ENCODE results near the gene HS6ST3.

The HS6ST3 gene

GRCh38 chr13:96299235-96299634 is 209.3 kb downstream of the HS6ST3 start:
- DNase-seq (ENCODE audit: low spot score) = no peak
- in situ Hi-C loops (cut with MboI; ENCODE audit: low sequenced_read_pairs, unreplicated experiment) = no loop called here
- TF ChIP-seq, protein P1, sequence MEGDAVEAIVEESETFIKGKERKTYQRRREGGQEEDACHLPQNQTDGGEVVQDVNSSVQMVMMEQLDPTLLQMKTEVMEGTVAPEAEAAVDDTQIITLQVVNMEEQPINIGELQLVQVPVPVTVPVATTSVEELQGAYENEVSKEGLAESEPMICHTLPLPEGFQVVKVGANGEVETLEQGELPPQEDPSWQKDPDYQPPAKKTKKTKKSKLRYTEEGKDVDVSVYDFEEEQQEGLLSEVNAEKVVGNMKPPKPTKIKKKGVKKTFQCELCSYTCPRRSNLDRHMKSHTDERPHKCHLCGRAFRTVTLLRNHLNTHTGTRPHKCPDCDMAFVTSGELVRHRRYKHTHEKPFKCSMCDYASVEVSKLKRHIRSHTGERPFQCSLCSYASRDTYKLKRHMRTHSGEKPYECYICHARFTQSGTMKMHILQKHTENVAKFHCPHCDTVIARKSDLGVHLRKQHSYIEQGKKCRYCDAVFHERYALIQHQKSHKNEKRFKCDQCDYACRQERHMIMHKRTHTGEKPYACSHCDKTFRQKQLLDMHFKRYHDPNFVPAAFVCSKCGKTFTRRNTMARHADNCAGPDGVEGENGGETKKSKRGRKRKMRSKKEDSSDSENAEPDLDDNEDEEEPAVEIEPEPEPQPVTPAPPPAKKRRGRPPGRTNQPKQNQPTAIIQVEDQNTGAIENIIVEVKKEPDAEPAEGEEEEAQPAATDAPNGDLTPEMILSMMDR (IDR thresholded peaks at IDR 0.05; ENCODE audit: borderline replicate concordance, control extremely low read depth, extremely low read depth, insufficient read depth, missing control alignments) = no peak

- TF ChIP-seq, protein P1 (IDR thresholded peaks at IDR 0.05; ENCODE audit: borderline replicate concordance, control extremely low read depth, extremely low read depth, insufficient read depth, missing control alignments) = no peak
- in situ Hi-C loops (cut with MboI; ENCODE audit: low sequenced_read_pairs, unreplicated experiment) = no loop called here
- no peak for DNase-seq (ENCODE audit: low spot score)
Observed at GRCh38 chr13:96308568-96308967, 218.7 kb downstream of the HS6ST3 start.

GRCh38 chr13:96314974-96315373 is 225.1 kb downstream of the HS6ST3 start:
- in situ Hi-C loops (cut with MboI; ENCODE audit: low sequenced_read_pairs, unreplicated experiment) = no loop called here
- TF ChIP-seq, protein P1 (IDR thresholded peaks at IDR 0.05; ENCODE audit: borderline replicate concordance, control extremely low read depth, extremely low read depth, insufficient read depth, missing control alignments) = no peak
- DNase-seq (ENCODE audit: low spot score) = no peak

DNA sequence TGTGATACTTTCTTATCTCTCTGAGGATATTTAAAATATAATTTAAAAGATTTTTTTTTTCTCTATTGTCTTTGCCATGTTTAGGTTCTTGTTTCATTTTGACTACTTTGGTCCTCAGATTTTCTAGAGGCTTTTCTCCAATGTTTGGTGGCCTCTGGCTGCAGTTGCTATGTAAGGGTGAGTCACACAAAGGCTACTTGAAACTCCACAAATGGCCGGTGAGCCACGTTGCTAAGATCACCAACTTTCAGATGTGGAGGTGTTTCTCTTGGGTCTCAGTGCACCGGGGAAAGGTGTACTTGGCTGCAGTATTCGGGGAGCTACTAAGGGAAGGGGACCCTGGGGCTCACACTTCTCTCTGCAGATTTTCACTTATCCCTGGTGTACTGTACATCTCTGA is 248.1 kb downstream of the HS6ST3 start:
- peak; percentile 26 for DNase-seq (ENCODE audit: low spot score)
- in situ Hi-C loops (cut with MboI; ENCODE audit: low sequenced_read_pairs, unreplicated experiment) = no loop called here
- TF ChIP-seq, protein P1 (IDR thresholded peaks at IDR 0.05; ENCODE audit: borderline replicate concordance, control extremely low read depth, extremely low read depth, insufficient read depth, missing control alignments) = no peak

DNA sequence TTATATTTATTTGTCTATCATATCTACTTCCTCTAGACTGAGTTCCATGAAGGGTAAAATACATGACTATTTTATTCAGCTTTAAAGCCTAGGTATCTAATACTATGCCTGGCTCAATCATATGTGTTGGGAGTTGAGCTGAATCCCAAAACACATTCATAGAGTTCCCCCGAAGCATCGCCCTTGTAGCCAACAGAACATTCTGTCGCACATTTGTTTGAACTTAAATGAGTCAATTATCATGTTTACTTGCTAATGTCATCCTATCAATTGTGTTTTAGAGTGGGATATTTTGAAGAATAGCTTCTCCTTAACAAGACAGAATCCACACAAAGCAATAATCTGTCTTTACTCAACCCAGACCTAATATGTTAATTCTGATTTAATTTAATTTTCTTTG is 252.4 kb downstream of the HS6ST3 start:
- DNase-seq (ENCODE audit: low spot score) = no peak
- in situ Hi-C loops (cut with MboI; ENCODE audit: low sequenced_read_pairs, unreplicated experiment) = no loop called here
- TF ChIP-seq, protein P1 (IDR thresholded peaks at IDR 0.05; ENCODE audit: borderline replicate concordance, control extremely low read depth, extremely low read depth, insufficient read depth, missing control alignments) = no peak

DNA sequence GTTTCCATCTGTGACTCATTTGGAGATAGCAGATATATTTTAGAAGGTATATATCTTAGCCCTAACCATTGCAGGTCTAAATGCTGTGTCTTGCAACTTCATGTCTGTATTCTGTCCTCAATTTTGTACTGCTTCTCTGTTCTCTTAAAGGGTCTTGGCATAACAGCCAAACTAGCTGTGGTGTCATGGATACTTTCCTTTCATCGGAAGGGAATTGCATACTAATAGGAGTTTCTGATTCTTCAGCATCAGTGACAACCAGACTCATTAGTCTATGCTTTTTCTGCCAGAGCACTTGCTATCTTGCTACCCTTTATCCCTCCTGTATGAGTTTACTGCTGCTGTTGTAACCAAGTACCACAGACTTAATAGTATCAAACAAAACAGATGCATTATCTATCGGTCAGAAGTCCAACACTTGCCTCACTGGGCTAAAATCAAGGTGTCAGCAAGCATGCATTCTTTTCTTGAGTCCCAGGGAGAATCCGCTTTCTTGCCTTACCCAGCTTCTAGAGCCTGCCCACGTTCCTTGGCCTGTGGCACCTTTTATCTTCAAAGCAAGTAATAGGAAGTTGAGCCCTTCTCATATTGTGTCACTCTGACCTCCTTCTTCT is 253.1 kb downstream of the HS6ST3 start:
- no peak for DNase-seq (ENCODE audit: low spot score)
- TF ChIP-seq, protein P1 (IDR thresholded peaks at IDR 0.05; ENCODE audit: borderline replicate concordance, control extremely low read depth, extremely low read depth, insufficient read depth, missing control alignments) = no peak
- in situ Hi-C loops (cut with MboI; ENCODE audit: low sequenced_read_pairs, unreplicated experiment) = no loop called here
